Measurements from ENCODE around the gene DOCK6. TPM values are rescaled to one million over a fixed set of nuclear protein-coding genes. Genes with fewer than 3 reads are reported as not detected.

The DOCK6 gene
- total and polyA plus RNA-seq, 2 donors (not counting 1 experiment from before 2014, with no cell fraction given) = 6.9 to 17.7 TPM

- Histone ChIP-seq H3K27me3 (ENCODE audit: control insufficient read depth, insufficient read depth, low read length) (no peaks in the 10 kb centered on the region), H3K4me1 (ENCODE audit: control insufficient read depth, extremely low read depth, insufficient read depth, low read length) (peaks cover 5% of the 10 kb centered on the region), H3K4me3 (replicated peaks in 1 of 4; ENCODE audit: control extremely low read depth in 1 of 4, insufficient read depth in 1 of 4, low read depth in 3 of 4, low read length in 4 of 4) (no peak overlapping the region), H3K9ac (ENCODE audit: insufficient read depth, low read length) (no peak overlapping the region), H3K79me2 (ENCODE audit: control insufficient read depth, insufficient read depth, low read length) (no peaks in the 10 kb centered on the region), H3K9me3 (ENCODE audit: control insufficient read depth, insufficient read depth, low read depth, low read length) (no peaks in the 10 kb centered on the region), H3K4me2 (ENCODE audit: extremely low read depth, insufficient read depth, low read length) (no peak overlapping the region), H4K20me1 (ENCODE audit: control insufficient read depth, extremely low read depth, insufficient read depth, low read length) (no peaks in the 10 kb centered on the region), H3K27ac (ENCODE audit: insufficient read depth, low read length) (no peak overlapping the region), H3K36me3 (ENCODE audit: control insufficient read depth, insufficient read depth, low read length) (peaks cover 2% of the 10 kb centered on the region), H2AFZ (ENCODE audit: low read length) (no peak overlapping the region)
- no peak for TF ChIP-seq EZH2 (IDR thresholded peaks at IDR 0.05; ENCODE audit: low read length, missing control alignments)
- TF ChIP-seq CTCF (conservative IDR thresholded peaks at IDR 0.05 in 1 of 2, IDR thresholded peaks at IDR 0.05 in 1 of 2; ENCODE audit: low read depth in 1 of 2, low read length in 2 of 2) = no peak
- DNase-seq (ENCODE audit: low read depth in 2 of 2) = no peak
Observed at GRCh38 chr19:11244846-11245589, 17.3 kb downstream of the DOCK6 start.

- Histone ChIP-seq H3K27me3 (ENCODE audit: control insufficient read depth, insufficient read depth, low read length) (no peaks in the 10 kb centered on the region), H3K4me2 (ENCODE audit: extremely low read depth, insufficient read depth, low read length) (peak overlapping the region; percentile 15), H3K9me3 (ENCODE audit: control insufficient read depth, insufficient read depth, low read depth, low read length) (no peaks in the 10 kb centered on the region), H3K4me3 (replicated peaks in 1 of 4; ENCODE audit: control extremely low read depth in 1 of 4, insufficient read depth in 1 of 4, low read depth in 3 of 4, low read length in 4 of 4) (no peak overlapping the region), H3K79me2 (ENCODE audit: control insufficient read depth, insufficient read depth, low read length) (no peaks in the 10 kb centered on the region), H2AFZ (ENCODE audit: low read length) (peak overlapping the region; percentile 60), H3K4me1 (ENCODE audit: control insufficient read depth, extremely low read depth, insufficient read depth, low read length) (peaks cover 5% of the 10 kb centered on the region), H4K20me1 (ENCODE audit: control insufficient read depth, extremely low read depth, insufficient read depth, low read length) (no peaks in the 10 kb centered on the region), H3K36me3 (ENCODE audit: control insufficient read depth, insufficient read depth, low read length) (peaks cover 2% of the 10 kb centered on the region), H3K27ac (ENCODE audit: insufficient read depth, low read length) (no peak overlapping the region), H3K9ac (ENCODE audit: insufficient read depth, low read length) (no peak overlapping the region)
- no peak for TF ChIP-seq EZH2 (IDR thresholded peaks at IDR 0.05; ENCODE audit: low read length, missing control alignments)
- TF ChIP-seq CTCF (conservative IDR thresholded peaks at IDR 0.05 in 1 of 2, IDR thresholded peaks at IDR 0.05 in 1 of 2; ENCODE audit: low read depth in 1 of 2, low read length in 2 of 2) = no peak
- no peak for DNase-seq (ENCODE audit: low read depth in 2 of 2)
Observed at GRCh38 chr19:11243798-11244169, 18.5 kb downstream of the DOCK6 start.

- peaks cover 2% of the 10 kb centered on the region for H3K36me3 ChIP-seq (ENCODE audit: control insufficient read depth, insufficient read depth, low read length)
- no peak overlapping the region for H3K9ac ChIP-seq (ENCODE audit: insufficient read depth, low read length)
- H3K9me3 ChIP-seq (ENCODE audit: control insufficient read depth, insufficient read depth, low read depth, low read length) = no peaks in the 10 kb centered on the region
- no peak overlapping the region for H3K27ac ChIP-seq (ENCODE audit: insufficient read depth, low read length)
- no peak for TF ChIP-seq EZH2 (IDR thresholded peaks at IDR 0.05; ENCODE audit: low read length, missing control alignments)
- TF ChIP-seq CTCF (conservative IDR thresholded peaks at IDR 0.05 in 1 of 2, IDR thresholded peaks at IDR 0.05 in 1 of 2; ENCODE audit: low read depth in 1 of 2, low read length in 2 of 2) = peak; percentile 23 to 65
- H3K27me3 ChIP-seq (ENCODE audit: control insufficient read depth, insufficient read depth, low read length) = no peaks in the 10 kb centered on the region
- peak overlapping the region; percentile 60 for H2AFZ ChIP-seq (ENCODE audit: low read length)
- H4K20me1 ChIP-seq (ENCODE audit: control insufficient read depth, extremely low read depth, insufficient read depth, low read length) = no peaks in the 10 kb centered on the region
- peak; percentile 66 to 86 for DNase-seq (ENCODE audit: low read depth in 2 of 2)
- H3K4me1 ChIP-seq (ENCODE audit: control insufficient read depth, extremely low read depth, insufficient read depth, low read length) = peaks cover 5% of the 10 kb centered on the region
- no peaks in the 10 kb centered on the region for H3K79me2 ChIP-seq (ENCODE audit: control insufficient read depth, insufficient read depth, low read length)
- H3K4me3 ChIP-seq (replicated peaks in 1 of 4; ENCODE audit: control extremely low read depth in 1 of 4, insufficient read depth in 1 of 4, low read depth in 3 of 4, low read length in 4 of 4) = no peak overlapping the region
- H3K4me2 ChIP-seq (ENCODE audit: extremely low read depth, insufficient read depth, low read length) = peak overlapping the region; percentile 15
Observed at GRCh38 chr19:11242864-11243797, 19.2 kb downstream of the DOCK6 start.
